Neuronal stem cell (in vitro differentiated cells): ENCODE measurements around the gene UTRN. TPM values are rescaled to one million over a fixed set of nuclear protein-coding genes. Genes with fewer than 3 reads are reported as not detected.
A peak's percentile ranks its signal among the peaks of the same experiment; 100 is the strongest.

Experiments used
- DNase-seq: peaks from one replicate; pipeline ENCODE4 v3.0.0-alpha.2; 2013; ENCODE audit warnings: low spot score
- H2AFZ ChIP-seq: one replicate; pipeline ENCODE4 v1.6.1; 2013; ENCODE audit warnings: mild to moderate bottlenecking, low read length, inconsistent platforms
- H2AK5ac ChIP-seq: 2 replicates; pipeline ENCODE4 v1.6.1; 2013; ENCODE audit warnings: low read depth, mild to moderate bottlenecking, inconsistent platforms, low read length, moderate library complexity, mixed read lengths
- H2BK120ac ChIP-seq: 2 replicates; pipeline ENCODE4 v1.6.1; 2013; ENCODE audit warnings: low read depth, mild to moderate bottlenecking, inconsistent platforms, low read length, moderate library complexity, mixed read lengths
- H2BK12ac ChIP-seq: one replicate; pipeline ENCODE4 v1.6.1; 2013; ENCODE audit warnings: low read length, inconsistent platforms
- H2BK15ac ChIP-seq: 2 replicates; pipeline ENCODE4 v1.6.1; 2013; ENCODE audit warnings: mild to moderate bottlenecking, low read length, inconsistent platforms, mixed read lengths
- H2BK5ac ChIP-seq: one replicate; pipeline ENCODE4 v1.6.1; 2013; ENCODE audit warnings: inconsistent platforms, mild to moderate bottlenecking, low read length, moderate library complexity
- H3K14ac ChIP-seq: one replicate; pipeline ENCODE4 v1.6.1; 2013; ENCODE audit warnings: low read length, inconsistent platforms
- H3K18ac ChIP-seq: 2 replicates; pipeline ENCODE4 v1.6.1; 2013; ENCODE audit warnings: low read length, inconsistent platforms
- H3K23ac ChIP-seq: 2 replicates; pipeline ENCODE4 v1.6.1; 2013; ENCODE audit warnings: low read depth, mild to moderate bottlenecking, mixed read lengths, low read length, inconsistent platforms; ENCODE audit not compliant: poor library complexity
- H3K27ac ChIP-seq: replicated peaks from 3 replicates; pipeline ENCODE4 v1.5.1; 2013; ENCODE audit warnings: low read length, inconsistent platforms
- H3K27me3 ChIP-seq, 3 experiments: 2 replicates each; pipeline ENCODE4 v1.6.1; 2013; ENCODE audit warnings: low read length in 3 of 3, mild to moderate bottlenecking in 2 of 3, inconsistent platforms in 1 of 3, low read depth in 1 of 3, mixed read lengths in 1 of 3, moderate library complexity in 1 of 3; ENCODE audit not compliant: control insufficient read depth in 3 of 3, insufficient read depth in 3 of 3
- H3K36me3 ChIP-seq, 2 donors: replicated peaks in 1 of 2; 2 replicates each; pipeline ENCODE4 v1.6.1; 2013; ENCODE audit warnings: low read length in 2 of 2; ENCODE audit not compliant: control insufficient read depth in 2 of 2, insufficient read depth in 2 of 2
- H3K4ac ChIP-seq: 2 replicates; pipeline ENCODE4 v1.6.1; 2013; ENCODE audit warnings: inconsistent platforms, mild to moderate bottlenecking, low read length, moderate library complexity
- H3K4me1 ChIP-seq, 2 donors: 1 replicate in 1 of 2; 2 replicates in 1 of 2; pipeline ENCODE4 v1.6.1; 2013; ENCODE audit warnings: low read length in 2 of 2, low read depth in 1 of 2; ENCODE audit not compliant: control insufficient read depth in 2 of 2, insufficient read depth in 1 of 2
- H3K4me2 ChIP-seq: one replicate; pipeline ENCODE4 v1.6.1; 2013; ENCODE audit warnings: mild to moderate bottlenecking, low read length, inconsistent platforms; ENCODE audit not compliant: insufficient read depth, poor library complexity, severe bottlenecking
- H3K4me3 ChIP-seq, 2 donors: 2 replicates each; pipeline ENCODE4 v1.5.1; 2013; ENCODE audit warnings: low read length in 2 of 2, mild to moderate bottlenecking in 2 of 2, inconsistent platforms in 1 of 2, moderate library complexity in 1 of 2
- H3K79me1 ChIP-seq: one replicate; pipeline ENCODE4 v1.6.1; 2013; ENCODE audit warnings: low read depth, mild to moderate bottlenecking, inconsistent platforms, low read length, moderate library complexity
- H3K9ac ChIP-seq: one replicate; pipeline ENCODE4 v1.6.1; 2013; ENCODE audit warnings: mild to moderate bottlenecking, low read depth, low read length, inconsistent platforms; ENCODE audit not compliant: poor library complexity
- H3K9me3 ChIP-seq, 2 donors: replicated peaks in 1 of 2; 2 replicates each; pipeline versions ENCODE3 to v1.6.1; 2013; ENCODE audit warnings: low read length in 2 of 2, mild to moderate bottlenecking in 2 of 2, inconsistent platforms in 1 of 2, low read depth in 1 of 2, mixed read lengths in 1 of 2, moderate library complexity in 1 of 2; ENCODE audit not compliant: control insufficient read depth in 2 of 2, insufficient read depth in 1 of 2
- H4K8ac ChIP-seq: one replicate; pipeline ENCODE4 v1.6.1; 2013; ENCODE audit warnings: low read depth, mild to moderate bottlenecking, inconsistent platforms, low read length, moderate library complexity
- H4K91ac ChIP-seq: one replicate; pipeline ENCODE4 v1.6.1; 2013; ENCODE audit warnings: low read length, low read depth, mild to moderate bottlenecking, inconsistent platforms; ENCODE audit not compliant: poor library complexity
- WGBS, 2 donors: extraction: QIAGEN DNeasy Blood & Tissue Kit; methylation state at CpG; one replicate each; pipeline ENCODE4 v1.1.7; 2013; ENCODE audit warnings: missing lambda C conversion rate in 2 of 2, mixed read lengths in 1 of 2; ENCODE audit not compliant: insufficient read length in 2 of 2, insufficient replicate concordance in 1 of 2; ENCODE audit errors: extremely low coverage in 2 of 2; 5-methylcytosine and 5-hydroxymethylcytosine counted together
- polyA plus RNA-seq, 2 experiments: library from polyadenylated mRNA; stranded (reverse); fragments of 200-250 nt; gene quantifications; one replicate each; pipeline ENCODE4 v1.2.3, GENCODE V29; 2013

Gene UTRN
- polyA plus RNA-seq (2013, experiment 1 of 2), result 13.3 TPM
- 12.3 TPM for polyA plus RNA-seq (2013, experiment 2 of 2)

DNA sequence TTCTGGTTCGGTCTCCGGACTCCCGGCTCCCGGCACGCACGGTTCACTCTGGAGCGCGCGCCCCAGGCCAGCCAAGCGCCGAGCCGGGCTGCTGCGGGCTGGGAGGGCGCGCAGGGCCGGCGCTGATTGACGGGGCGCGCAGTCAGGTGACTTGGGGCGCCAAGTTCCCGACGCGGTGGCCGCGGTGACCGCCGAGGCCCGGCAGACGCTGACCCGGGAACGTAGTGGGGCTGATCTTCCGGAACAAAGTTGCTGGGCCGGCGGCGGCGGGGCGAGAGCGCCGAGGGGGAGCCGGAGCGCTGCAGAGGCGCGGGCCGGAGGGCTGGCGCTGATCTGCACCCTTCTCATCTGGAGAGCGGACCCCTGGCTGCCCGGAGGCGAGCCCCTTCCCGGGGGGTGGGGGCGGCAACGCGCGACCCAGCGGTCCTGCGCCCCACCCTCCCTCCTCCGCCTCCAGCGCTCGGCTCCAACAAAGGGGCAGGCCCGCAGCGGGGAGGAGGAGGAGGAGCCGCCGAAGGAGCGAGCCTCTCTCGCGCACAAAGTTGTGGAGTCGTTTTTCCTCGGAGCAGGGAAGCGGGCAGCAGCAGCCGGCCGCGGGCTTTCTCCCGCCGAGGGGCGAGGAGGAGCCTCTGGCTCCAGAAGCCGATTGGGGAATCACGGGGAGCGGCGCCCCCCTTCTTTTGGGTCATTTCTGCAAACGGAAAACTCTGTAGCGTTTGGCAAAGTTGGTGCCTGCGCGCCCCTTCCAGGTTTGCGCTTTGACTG lies at the start of gene UTRN:
UTRN (plus strand) TSS at position 553 of the 765 bp plus-strand sequence. CDS start 6,494 bp downstream, outside the sequence.
- Histone ChIP-seq H2BK12ac (peak within 1 kb of the TSS; percentile 82), H2AK5ac (peak within 1 kb of the TSS; percentile 1), H3K9ac (peak within 1 kb of the TSS; percentile 94), H3K4ac (no peak within 1 kb of the TSS), H3K14ac (peak within 1 kb of the TSS; percentile 94), H2BK15ac (peak within 1 kb of the TSS; percentile 75), H2BK5ac (peak within 1 kb of the TSS; percentile 46), H3K36me3 (no peaks in the 10 kb centered on the region), H3K4me3 (peak within 1 kb of the TSS; percentile 93 to 98), H3K27me3 (no peaks in the 10 kb centered on the region), H4K91ac (no peak within 1 kb of the TSS), H2AFZ (peak within 1 kb of the TSS; percentile 99), H2BK120ac (peak within 1 kb of the TSS; percentile 95), H3K18ac (peak within 1 kb of the TSS; percentile 100), H3K27ac (peak within 1 kb of the TSS; percentile 99), H3K23ac (peak within 1 kb of the TSS; percentile 53), H3K4me2 (peak within 1 kb of the TSS; percentile 81), H4K8ac (peak within 1 kb of the TSS; percentile 43), H3K4me1 (peaks cover 2 to 6% of the 10 kb centered on the region in 2 donors), H3K79me1 (peaks cover 12% of the 10 kb centered on the region), H3K9me3 (no peaks in the 10 kb centered on the region)
- no CpG with 5 or more reads among the region's 84 CpGs for WGBS, 2 donors
- DNase-seq, result peak; percentile 88

DNA sequence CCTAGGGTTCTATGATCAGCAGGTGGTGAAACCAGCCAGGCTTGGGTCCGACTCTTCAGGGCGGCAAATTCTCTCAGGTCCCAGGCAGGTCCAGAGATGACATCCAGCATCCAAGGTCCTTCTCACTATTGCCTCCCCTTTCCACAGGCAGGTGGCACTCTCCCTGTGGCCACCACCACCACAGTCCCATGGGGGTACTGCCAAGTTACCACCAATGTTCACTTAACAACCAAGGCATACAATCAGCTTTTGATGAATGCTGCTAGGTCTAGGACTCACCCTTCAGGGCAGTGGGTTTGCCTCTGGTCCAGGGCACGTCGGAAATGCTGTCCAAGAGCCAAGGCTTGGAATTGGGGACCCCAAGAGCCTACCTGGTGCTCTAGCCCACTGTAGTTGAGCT lies 40.4 kb upstream of the UTRN start:
- Histone ChIP-seq H3K14ac (no peak overlapping the region), H4K8ac (no peak overlapping the region), H2BK5ac (no peak overlapping the region), H3K4me1 (no peaks in the 10 kb centered on the region), H2BK120ac (no peak overlapping the region), H3K79me1 (no peaks in the 10 kb centered on the region), H3K23ac (no peak overlapping the region), H3K9me3 (peaks cover 7 to 12% of the 10 kb centered on the region in 2 donors), H2BK12ac (no peak overlapping the region), H3K27ac (no peak overlapping the region), H3K4ac (no peak overlapping the region), H3K4me2 (no peak overlapping the region), H3K18ac (no peak overlapping the region), H2AFZ (no peak overlapping the region), H2BK15ac (no peak overlapping the region), H3K36me3 (peaks cover 0 to 2% of the 10 kb centered on the region in 2 donors), H3K27me3 (no peaks in the 10 kb centered on the region), H2AK5ac (no peak overlapping the region), H4K91ac (no peak overlapping the region), H3K4me3 (no peak overlapping the region), H3K9ac (no peak overlapping the region)
- DNase-seq, result no peak
- no CpG with 5 or more reads among the region's 4 CpGs for WGBS, 2 donors

DNA sequence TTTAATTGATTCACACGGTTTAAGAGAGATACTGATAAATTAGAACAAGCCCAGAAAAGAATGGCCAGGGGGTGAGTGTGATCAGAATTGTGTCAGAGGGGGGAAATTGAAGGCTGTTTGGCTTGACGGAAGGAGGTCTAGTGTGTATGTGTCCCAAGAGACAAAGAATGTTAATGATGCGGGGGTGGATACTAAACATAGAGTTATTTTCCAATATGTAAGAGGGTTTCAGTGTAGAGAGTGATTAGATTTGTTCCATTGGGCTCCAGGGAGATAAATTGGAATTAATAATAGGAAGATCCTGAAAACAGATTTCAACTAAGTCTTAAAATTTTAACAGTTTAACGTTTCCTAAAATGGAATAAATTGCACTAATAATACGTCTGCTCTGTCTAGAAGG lies 38.1 kb upstream of the UTRN start:
- H2BK120ac ChIP-seq, result no peak overlapping the region

DNA sequence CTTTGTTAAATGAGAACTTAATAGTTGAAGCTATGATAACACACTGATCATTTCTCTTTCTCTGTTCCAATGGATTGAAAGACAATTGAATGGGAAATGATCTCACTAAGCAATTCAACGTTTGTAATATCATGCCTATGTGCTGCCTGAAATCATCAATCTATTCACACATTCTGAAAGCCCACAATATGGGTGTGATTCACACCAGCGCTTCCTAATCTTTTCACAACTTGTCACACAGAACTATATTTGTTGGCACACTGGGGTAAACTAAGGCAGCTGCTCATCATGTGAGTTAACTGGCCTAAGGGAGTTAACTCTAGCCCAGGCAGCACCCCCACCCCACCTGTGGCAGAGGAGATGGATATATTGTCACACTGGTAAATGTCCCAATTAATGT lies 37.1 kb upstream of the UTRN start:
- Histone ChIP-seq H3K14ac (no peak overlapping the region), H2BK12ac (no peak overlapping the region), H2BK15ac (no peak overlapping the region), H2BK120ac (no peak overlapping the region), H3K9ac (no peak overlapping the region), H4K91ac (no peak overlapping the region), H3K23ac (no peak overlapping the region), H3K36me3 (peaks cover 0 to 2% of the 10 kb centered on the region in 2 donors), H3K4me1 (no peaks in the 10 kb centered on the region), H2AFZ (no peak overlapping the region), H2AK5ac (no peak overlapping the region), H3K27ac (no peak overlapping the region), H3K4me3 (no peak overlapping the region), H4K8ac (no peak overlapping the region), H2BK5ac (no peak overlapping the region), H3K18ac (no peak overlapping the region), H3K4ac (no peak overlapping the region), H3K79me1 (no peaks in the 10 kb centered on the region), H3K27me3 (no peaks in the 10 kb centered on the region), H3K4me2 (no peak overlapping the region), H3K9me3 (peaks cover 11 to 12% of the 10 kb centered on the region in 2 donors)
- no peak for DNase-seq
- WGBS, 2 donors, result no CpG with 5 or more reads among the region's 2 CpGs

More for the DNA sequence above, 38.1 kb upstream of the UTRN start:
- no CpG with 5 or more reads among the region's 5 CpGs for WGBS, 2 donors
- H3K79me1 ChIP-seq, result no peaks in the 10 kb centered on the region
- no peak for DNase-seq
- H3K14ac ChIP-seq, result no peak overlapping the region
- no peak overlapping the region for H2AK5ac ChIP-seq
- peaks cover 11 to 12% of the 10 kb centered on the region in 2 donors for H3K9me3 ChIP-seq
- no peak overlapping the region for H4K8ac ChIP-seq
- H3K4me3 ChIP-seq, result no peak overlapping the region
- H3K27me3 ChIP-seq, result no peaks in the 10 kb centered on the region
- no peak overlapping the region for H3K23ac ChIP-seq
- no peaks in the 10 kb centered on the region for H3K4me1 ChIP-seq
- no peak overlapping the region for H4K91ac ChIP-seq
- H2AFZ ChIP-seq, result no peak overlapping the region
- H3K18ac ChIP-seq, result no peak overlapping the region
- H3K36me3 ChIP-seq, result peaks cover 0 to 2% of the 10 kb centered on the region in 2 donors
- no peak overlapping the region for H3K4me2 ChIP-seq
- no peak overlapping the region for H3K27ac ChIP-seq
- H2BK12ac ChIP-seq, result no peak overlapping the region
- no peak overlapping the region for H3K4ac ChIP-seq
- H3K9ac ChIP-seq, result no peak overlapping the region
- H2BK5ac ChIP-seq, result no peak overlapping the region
- H2BK15ac ChIP-seq, result no peak overlapping the region
